Mesendoderm (in vitro differentiated cells): ENCODE measurements around the gene SREBF1. TPM values are rescaled to one million over a fixed set of nuclear protein-coding genes. Genes with fewer than 3 reads are reported as not detected.
A peak's percentile ranks its signal among the peaks of the same experiment; 100 is the strongest.

ENCODE experiments used
- DNase-seq: peaks from one replicate; pipeline ENCODE4 v3.0.0; 2013
- H2AK5ac ChIP-seq: 2 replicates; pipeline ENCODE4 v1.6.1; 2013; ENCODE audit warnings: low read length, inconsistent platforms
- H2BK120ac ChIP-seq: 2 replicates; pipeline ENCODE4 v1.6.1; 2013; ENCODE audit warnings: low read depth, mild to moderate bottlenecking, low read length, moderate library complexity, mixed read lengths
- H2BK15ac ChIP-seq: replicated peaks from 2 replicates; pipeline ENCODE4 v1.6.1; 2013; ENCODE audit warnings: low read depth, mild to moderate bottlenecking, moderate library complexity
- H2BK5ac ChIP-seq: 2 replicates; pipeline ENCODE4 v1.6.1; 2013; ENCODE audit warnings: low read length, inconsistent platforms
- H3K18ac ChIP-seq: 2 replicates; pipeline ENCODE4 v1.6.1; 2013; ENCODE audit warnings: mild to moderate bottlenecking, low read length, mixed read lengths
- H3K23ac ChIP-seq: one replicate; pipeline ENCODE4 v1.6.1; 2013; ENCODE audit warnings: low read length
- H3K27ac ChIP-seq: 2 replicates; pipeline ENCODE4 v1.5.1; 2013; ENCODE audit warnings: low read depth, mild to moderate bottlenecking, inconsistent platforms, low read length, moderate library complexity
- H3K27me3 ChIP-seq: 2 replicates; pipeline ENCODE4 v1.6.1; 2013; ENCODE audit warnings: low read length, control low read depth, mild to moderate bottlenecking, inconsistent platforms; ENCODE audit not compliant: insufficient read depth, poor library complexity
- H3K36me3 ChIP-seq: 2 replicates; pipeline ENCODE4 v1.6.1; 2013; ENCODE audit warnings: low read length, inconsistent platforms; ENCODE audit not compliant: control insufficient read depth, insufficient read depth
- H3K4ac ChIP-seq: one replicate; pipeline ENCODE4 v1.6.1; 2013; ENCODE audit warnings: low read depth, mild to moderate bottlenecking, low read length, moderate library complexity
- H3K4me1 ChIP-seq: 2 replicates; pipeline ENCODE4 v1.6.1; 2013; ENCODE audit warnings: low read depth, low read length, inconsistent platforms; ENCODE audit not compliant: control insufficient read depth
- H3K4me2 ChIP-seq: 2 replicates; pipeline ENCODE4 v1.6.1; 2013; ENCODE audit warnings: low read length
- H3K4me3 ChIP-seq: 2 replicates; pipeline ENCODE4 v1.5.1; 2013; ENCODE audit warnings: mild to moderate bottlenecking, low read length
- H3K56ac ChIP-seq: one replicate; pipeline ENCODE4 v1.6.1; 2013; ENCODE audit warnings: low read length
- H3K79me1 ChIP-seq: 2 replicates; pipeline ENCODE4 v1.6.1; 2013; ENCODE audit warnings: low read length, inconsistent platforms
- H3K79me2 ChIP-seq: 2 replicates; pipeline ENCODE4 v1.6.1; 2013; ENCODE audit warnings: mild to moderate bottlenecking, low read length; ENCODE audit not compliant: control insufficient read depth, insufficient read depth
- H3K9ac ChIP-seq: 2 replicates; pipeline ENCODE4 v1.6.1; 2013; ENCODE audit warnings: low read length, inconsistent platforms
- H4K5ac ChIP-seq: one replicate; pipeline ENCODE4 v1.6.1; 2013; ENCODE audit warnings: low read length
- H4K8ac ChIP-seq: one replicate; pipeline ENCODE4 v1.6.1; 2013; ENCODE audit warnings: low read depth, mild to moderate bottlenecking, control low read depth, low read length, moderate library complexity
- WGBS: extraction: QIAGEN DNeasy Blood & Tissue Kit; methylation state at CpG from one replicate; pipeline ENCODE4 v1.1.7; 2013; ENCODE audit warnings: low lambda C conversion rate, missing lambda C conversion rate; ENCODE audit not compliant: insufficient coverage; ENCODE audit errors: extremely low coverage; 5-methylcytosine and 5-hydroxymethylcytosine counted together
- polyA plus RNA-seq, 2 experiments: library from polyadenylated mRNA; stranded (reverse); fragments of 200-250 nt; gene quantifications; one replicate each; pipeline ENCODE4 v1.2.3, GENCODE V29; 2013

Gene SREBF1
- polyA plus RNA-seq (2013, experiment 1 of 2) = 59.1 TPM
- 55.4 TPM for polyA plus RNA-seq (2013, experiment 2 of 2)

DNA sequence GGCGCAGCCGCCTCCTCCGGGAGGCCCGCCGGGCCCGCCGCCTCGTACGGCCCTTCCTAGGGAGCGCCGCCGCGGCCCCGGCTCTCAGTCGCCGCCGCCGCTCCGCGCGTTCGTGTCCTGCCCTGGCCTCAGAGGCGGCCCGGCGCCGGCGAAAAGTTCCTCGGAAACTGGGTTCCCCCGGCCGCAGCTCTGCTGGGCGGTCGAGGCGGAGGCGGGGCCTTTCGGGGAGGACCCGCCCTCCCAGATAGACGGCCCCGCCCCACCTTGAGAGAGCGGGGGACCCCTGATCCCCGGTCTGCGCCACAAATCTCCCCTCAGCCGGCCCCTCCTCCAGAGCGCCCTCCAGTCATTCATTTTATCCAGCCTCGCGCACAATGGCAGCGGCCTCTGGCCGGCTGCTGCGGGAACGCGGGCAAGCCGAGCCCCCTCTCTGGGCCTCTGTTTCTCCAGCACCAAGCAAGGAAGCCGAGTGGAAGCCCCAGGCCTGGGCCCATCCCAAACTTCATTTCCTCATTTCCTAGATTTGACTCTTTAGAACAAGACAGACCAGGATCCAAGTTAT, at the start of gene SREBF1:
Gene SREBF1 (minus strand): TSS at position 169 of the 562 bp plus-strand sequence. CDS start 169 bp downstream, outside the sequence.
- Histone ChIP-seq H2BK120ac (peak within 1 kb of the TSS; percentile 5), H3K4ac (peak within 1 kb of the TSS; percentile 87), H3K4me2 (peak within 1 kb of the TSS; percentile 61), H3K27me3 (no peaks in the 10 kb centered on the region), H4K5ac (peak within 1 kb of the TSS; percentile 37), H3K36me3 (no peaks in the 10 kb centered on the region), H2BK15ac (peak within 1 kb of the TSS; percentile 8), H3K56ac (peak within 1 kb of the TSS; percentile 99), H3K9ac (peak within 1 kb of the TSS; percentile 99), H3K18ac (peak within 1 kb of the TSS; percentile 88), H3K79me1 (peaks cover 18% of the 10 kb centered on the region), H3K27ac (peak within 1 kb of the TSS; percentile 98), H3K23ac (peak within 1 kb of the TSS; percentile 80), H3K4me3 (peak within 1 kb of the TSS; percentile 93), H2BK5ac (peak within 1 kb of the TSS; percentile 98), H3K79me2 (peaks cover 31% of the 10 kb centered on the region), H2AK5ac (peak within 1 kb of the TSS; percentile 98), H4K8ac (peak within 1 kb of the TSS; percentile 58), H3K4me1 (peaks cover 34% of the 10 kb centered on the region)
- DNase-seq = peak; percentile 74
- no CpG with 5 or more reads among the region's 52 CpGs for WGBS

GRCh38 chr17:17886226-17886625, 49.4 kb upstream of the SREBF1 start:
- H3K4me3 ChIP-seq = no peak overlapping the region
- H3K4me2 ChIP-seq = no peak overlapping the region
- H3K23ac ChIP-seq = no peak overlapping the region
- H3K56ac ChIP-seq = no peak overlapping the region
- no peaks in the 10 kb centered on the region for H3K36me3 ChIP-seq
- no peak overlapping the region for H2AK5ac ChIP-seq
- H3K79me2 ChIP-seq = no peaks in the 10 kb centered on the region
- H2BK15ac ChIP-seq = no peak overlapping the region
- no peaks in the 10 kb centered on the region for H3K27me3 ChIP-seq
- no peak overlapping the region for H4K8ac ChIP-seq
- no peak overlapping the region for H3K9ac ChIP-seq
- H3K79me1 ChIP-seq = no peaks in the 10 kb centered on the region
- no peak overlapping the region for H3K18ac ChIP-seq
- H2BK5ac ChIP-seq = no peak overlapping the region
- peaks cover 10% of the 10 kb centered on the region for H3K4me1 ChIP-seq
- H2BK120ac ChIP-seq = no peak overlapping the region
- DNase-seq = no peak
- H3K27ac ChIP-seq = no peak overlapping the region
- WGBS = no CpG with 5 or more reads among the region's 6 CpGs
- no peak overlapping the region for H4K5ac ChIP-seq
- no peak overlapping the region for H3K4ac ChIP-seq

- H2BK15ac ChIP-seq = no peak overlapping the region
- DNase-seq = no peak
- H3K4ac ChIP-seq = no peak overlapping the region
- H3K4me3 ChIP-seq = no peak overlapping the region
- H3K36me3 ChIP-seq = no peaks in the 10 kb centered on the region
- no peak overlapping the region for H3K18ac ChIP-seq
- H3K27ac ChIP-seq = no peak overlapping the region
- H3K56ac ChIP-seq = peak overlapping the region; percentile 6
- H4K8ac ChIP-seq = no peak overlapping the region
- H3K79me1 ChIP-seq = no peaks in the 10 kb centered on the region
- H3K4me1 ChIP-seq = peaks cover 9% of the 10 kb centered on the region
- H3K79me2 ChIP-seq = no peaks in the 10 kb centered on the region
- H2AK5ac ChIP-seq = no peak overlapping the region
- H3K9ac ChIP-seq = peak overlapping the region; percentile 5
- H4K5ac ChIP-seq = no peak overlapping the region
- H3K23ac ChIP-seq = no peak overlapping the region
- H2BK5ac ChIP-seq = no peak overlapping the region
- no peaks in the 10 kb centered on the region for H3K27me3 ChIP-seq
- no peak overlapping the region for H3K4me2 ChIP-seq
- no peak overlapping the region for H2BK120ac ChIP-seq
- WGBS = no CpG with 5 or more reads among the region's 16 CpGs
Measured at GRCh38 chr17:17884391-17885357, 47.9 kb upstream of the SREBF1 start.

DNA sequence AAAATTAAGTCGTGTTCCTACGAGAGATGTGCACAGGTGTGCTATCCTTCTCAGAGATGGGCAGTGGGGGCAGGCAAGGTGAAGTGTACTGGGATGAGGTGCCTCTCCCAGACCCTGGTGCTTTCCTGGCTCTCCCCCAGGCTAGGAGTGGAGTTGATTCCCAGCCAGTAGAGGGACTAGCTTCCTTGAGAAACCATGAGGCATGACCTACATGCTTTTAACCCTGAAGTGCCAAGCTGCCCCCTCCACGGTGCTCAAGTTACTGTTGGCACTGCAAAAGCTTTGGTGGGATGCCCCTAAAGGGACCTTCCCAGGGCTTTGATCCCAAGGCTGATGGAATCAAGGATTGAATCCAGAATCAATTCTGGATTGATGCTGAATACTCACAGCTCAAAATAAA, 47.0 kb upstream of the SREBF1 start:
- no peak overlapping the region for H2AK5ac ChIP-seq
- H3K4me1 ChIP-seq = peaks cover 9% of the 10 kb centered on the region
- H3K4ac ChIP-seq = no peak overlapping the region
- H2BK15ac ChIP-seq = no peak overlapping the region
- H3K27me3 ChIP-seq = no peaks in the 10 kb centered on the region
- DNase-seq = no peak
- no peaks in the 10 kb centered on the region for H3K79me2 ChIP-seq
- no peak overlapping the region for H3K56ac ChIP-seq
- H3K4me2 ChIP-seq = no peak overlapping the region
- H3K27ac ChIP-seq = no peak overlapping the region
- no peak overlapping the region for H4K8ac ChIP-seq
- no peak overlapping the region for H3K9ac ChIP-seq
- no peaks in the 10 kb centered on the region for H3K36me3 ChIP-seq
- WGBS = no CpG with 5 or more reads among the region's 3 CpGs
- H3K79me1 ChIP-seq = no peaks in the 10 kb centered on the region
- H3K4me3 ChIP-seq = no peak overlapping the region
- no peak overlapping the region for H4K5ac ChIP-seq
- H3K23ac ChIP-seq = no peak overlapping the region
- no peak overlapping the region for H2BK5ac ChIP-seq
- H2BK120ac ChIP-seq = no peak overlapping the region
- no peak overlapping the region for H3K18ac ChIP-seq

DNA sequence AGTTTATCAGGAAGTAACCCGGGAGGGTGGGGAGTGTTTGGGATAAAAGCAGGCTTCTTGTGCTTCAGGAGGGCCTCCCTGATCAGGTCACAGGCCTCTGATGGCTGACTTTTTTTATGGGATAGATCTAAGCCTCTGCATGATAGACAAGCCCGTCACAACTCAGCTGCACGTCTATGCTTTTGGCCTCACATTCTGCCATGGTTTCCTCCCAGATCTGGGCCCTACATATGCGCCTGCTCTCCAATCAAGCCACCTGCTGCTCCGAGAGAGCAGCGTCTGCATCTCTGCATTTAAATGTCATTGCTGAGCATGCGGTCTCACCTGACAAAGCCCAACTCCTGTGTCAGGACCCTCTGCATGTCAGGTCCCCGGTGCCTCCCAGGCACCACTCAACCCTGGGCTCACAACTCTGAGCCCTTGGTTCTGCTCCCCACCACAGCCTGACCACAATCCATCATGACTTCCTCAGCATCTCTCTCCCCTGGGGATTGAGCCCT, 45.3 kb upstream of the SREBF1 start:
- no peak overlapping the region for H4K8ac ChIP-seq
- no peak overlapping the region for H2BK15ac ChIP-seq
- peaks cover 9% of the 10 kb centered on the region for H3K4me1 ChIP-seq
- no peak overlapping the region for H3K23ac ChIP-seq
- H4K5ac ChIP-seq = no peak overlapping the region
- DNase-seq = no peak
- no peaks in the 10 kb centered on the region for H3K36me3 ChIP-seq
- H3K79me2 ChIP-seq = no peaks in the 10 kb centered on the region
- H2AK5ac ChIP-seq = no peak overlapping the region
- no peak overlapping the region for H3K4me3 ChIP-seq
- no peak overlapping the region for H3K27ac ChIP-seq
- H3K56ac ChIP-seq = no peak overlapping the region
- no peak overlapping the region for H2BK120ac ChIP-seq
- H3K79me1 ChIP-seq = no peaks in the 10 kb centered on the region
- H2BK5ac ChIP-seq = no peak overlapping the region
- no peak overlapping the region for H3K18ac ChIP-seq
- no CpG with 5 or more reads among the region's 8 CpGs for WGBS
- H3K4ac ChIP-seq = no peak overlapping the region
- no peaks in the 10 kb centered on the region for H3K27me3 ChIP-seq
- H3K4me2 ChIP-seq = no peak overlapping the region
- no peak overlapping the region for H3K9ac ChIP-seq
